BE2C (cell line): ENCODE measurements around the gene AGBL4.

ENCODE experiments used
- DNase-seq: peaks from one replicate; pipeline ENCODE4 v3.0.0-alpha.2; 2020
- H3K27me3 ChIP-seq: fragments of 250-450 bp; sonication (Bioruptor Pico); 2 replicates; pipeline ENCODE4 v1.5.1; 2020; ENCODE audit warnings: mild to moderate bottlenecking
- H3K36me3 ChIP-seq: fragments of 250-450 bp; sonication (Bioruptor Pico); 2 replicates; pipeline ENCODE4 v1.5.1; 2020; ENCODE audit warnings: mild to moderate bottlenecking
- H3K4me1 ChIP-seq: fragments of 250-450 bp; sonication (Bioruptor Pico); 2 replicates; pipeline ENCODE4 v1.5.1; 2020
- H3K4me3 ChIP-seq: 2 replicates; pipeline ENCODE4 v1.5.1; 2011; ENCODE audit warnings: low read depth, low read length
- H3K9me3 ChIP-seq: fragments of 250-450 bp; sonication (Bioruptor Pico); 2 replicates; pipeline ENCODE4 v1.5.1; 2020
- TF ChIP-seq, protein P1 (sequence below): IDR thresholded peaks from 2 replicates; pipeline ENCODE4 v1.5.1; 2012; ENCODE audit warnings: mild to moderate bottlenecking, low read depth, low read length

The AGBL4 gene

DNA sequence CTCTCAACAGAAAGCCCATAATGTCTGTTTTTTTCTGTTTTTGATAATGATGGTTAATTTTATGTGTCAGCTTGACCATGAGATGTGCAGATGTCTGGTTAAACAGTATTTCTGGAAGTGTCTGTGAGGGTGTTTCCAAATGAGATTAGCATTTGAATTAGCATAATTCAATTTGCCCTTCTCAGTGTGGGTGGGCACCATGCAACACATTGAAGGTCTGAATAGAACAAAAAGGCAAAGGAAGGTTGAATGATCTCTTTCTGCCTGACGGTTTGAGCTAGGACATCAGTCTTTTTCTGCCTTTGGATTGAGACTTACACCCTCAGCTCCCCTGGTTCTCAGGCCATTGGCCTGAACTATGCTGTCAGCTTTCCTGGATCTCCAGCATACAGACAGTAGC is 1516.9 kb downstream of the AGBL4 start:
- Histone ChIP-seq H3K4me1 (no peaks in the 10 kb centered on the region), H3K4me3 (no peak overlapping the region), H3K9me3 (no peaks in the 10 kb centered on the region), H3K27me3 (no peaks in the 10 kb centered on the region), H3K36me3 (no peaks in the 10 kb centered on the region)
- no peak for DNase-seq
- TF ChIP-seq, protein P1, sequence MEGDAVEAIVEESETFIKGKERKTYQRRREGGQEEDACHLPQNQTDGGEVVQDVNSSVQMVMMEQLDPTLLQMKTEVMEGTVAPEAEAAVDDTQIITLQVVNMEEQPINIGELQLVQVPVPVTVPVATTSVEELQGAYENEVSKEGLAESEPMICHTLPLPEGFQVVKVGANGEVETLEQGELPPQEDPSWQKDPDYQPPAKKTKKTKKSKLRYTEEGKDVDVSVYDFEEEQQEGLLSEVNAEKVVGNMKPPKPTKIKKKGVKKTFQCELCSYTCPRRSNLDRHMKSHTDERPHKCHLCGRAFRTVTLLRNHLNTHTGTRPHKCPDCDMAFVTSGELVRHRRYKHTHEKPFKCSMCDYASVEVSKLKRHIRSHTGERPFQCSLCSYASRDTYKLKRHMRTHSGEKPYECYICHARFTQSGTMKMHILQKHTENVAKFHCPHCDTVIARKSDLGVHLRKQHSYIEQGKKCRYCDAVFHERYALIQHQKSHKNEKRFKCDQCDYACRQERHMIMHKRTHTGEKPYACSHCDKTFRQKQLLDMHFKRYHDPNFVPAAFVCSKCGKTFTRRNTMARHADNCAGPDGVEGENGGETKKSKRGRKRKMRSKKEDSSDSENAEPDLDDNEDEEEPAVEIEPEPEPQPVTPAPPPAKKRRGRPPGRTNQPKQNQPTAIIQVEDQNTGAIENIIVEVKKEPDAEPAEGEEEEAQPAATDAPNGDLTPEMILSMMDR = no peak

- H3K4me1 ChIP-seq = no peaks in the 10 kb centered on the region
Measured at GRCh38 chr1:48500541-48501450, 1523.0 kb downstream of the AGBL4 start.

DNA sequence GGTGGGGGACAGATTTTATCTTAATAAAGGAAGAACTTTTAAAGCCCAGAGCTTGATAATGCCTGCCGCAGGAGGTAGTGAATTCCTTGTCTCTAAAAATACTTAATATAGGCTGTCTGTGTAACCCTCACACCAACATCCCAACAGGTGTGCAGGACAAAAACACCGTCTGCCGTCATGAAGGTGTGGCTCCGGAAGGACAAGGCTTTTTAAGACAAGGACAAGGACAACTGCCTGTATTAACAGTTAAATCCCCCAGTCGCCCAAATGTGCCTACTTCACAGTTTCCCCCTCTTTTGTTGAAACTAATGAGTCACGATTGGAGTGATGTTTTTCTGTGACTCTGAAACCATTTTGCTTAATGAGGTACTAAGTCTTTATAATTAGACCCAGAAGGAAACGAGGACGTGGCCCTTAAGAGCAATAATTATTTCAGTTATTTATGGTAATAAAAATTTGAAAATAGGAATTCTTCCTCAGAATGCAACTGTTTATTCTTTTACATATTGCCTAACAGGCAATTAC is 1524.5 kb downstream of the AGBL4 start:
- Histone ChIP-seq H3K36me3 (no peaks in the 10 kb centered on the region), H3K9me3 (no peaks in the 10 kb centered on the region), H3K4me1 (no peaks in the 10 kb centered on the region), H3K27me3 (no peaks in the 10 kb centered on the region), H3K4me3 (no peak overlapping the region)
- TF ChIP-seq, protein P1 = no peak
- no peak for DNase-seq

More at GRCh38 chr1:48500541-48501450, 1523.0 kb downstream of the AGBL4 start:
- Histone ChIP-seq H3K36me3 (no peaks in the 10 kb centered on the region), H3K27me3 (no peaks in the 10 kb centered on the region), H3K4me3 (no peak overlapping the region), H3K9me3 (no peaks in the 10 kb centered on the region)
- DNase-seq = no peak
- TF ChIP-seq, protein P1 = no peak

DNA sequence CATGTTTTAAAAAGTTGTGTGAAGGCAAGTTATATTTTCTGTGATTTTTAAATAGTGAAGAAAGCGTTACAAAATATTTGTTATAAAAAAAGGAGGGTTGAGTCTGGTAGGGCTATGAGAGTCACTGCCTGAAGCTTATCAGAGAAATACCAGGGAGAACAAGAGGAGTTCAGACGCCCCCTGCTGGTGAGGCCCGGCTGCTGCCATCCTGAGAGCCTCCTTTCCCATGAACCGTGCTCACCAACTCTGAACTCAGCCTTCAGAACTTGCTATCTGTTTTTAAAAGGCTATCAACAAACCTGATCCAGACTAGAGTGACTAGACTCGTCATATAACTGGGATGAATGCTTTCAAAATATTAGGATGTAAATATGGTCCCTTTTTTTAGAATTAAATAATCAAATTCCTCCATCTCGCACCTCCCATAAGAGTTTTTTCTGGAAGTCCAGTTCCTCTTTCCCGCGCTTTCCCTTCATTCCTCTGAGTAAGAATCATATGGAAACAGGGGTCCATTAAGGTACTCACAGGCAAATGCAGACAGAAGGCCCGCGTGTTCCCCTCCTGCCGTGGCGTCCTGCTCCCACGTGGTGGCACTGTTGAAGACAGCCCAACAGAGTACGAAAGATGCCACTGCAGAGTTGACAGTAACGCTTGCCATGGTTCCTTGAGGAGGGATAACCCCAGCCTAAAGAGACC is 1525.5 kb downstream of the AGBL4 start:
- no peaks in the 10 kb centered on the region for H3K27me3 ChIP-seq
- no peaks in the 10 kb centered on the region for H3K36me3 ChIP-seq
- peak; percentile 74 for DNase-seq
- no peaks in the 10 kb centered on the region for H3K9me3 ChIP-seq
- H3K4me1 ChIP-seq = no peaks in the 10 kb centered on the region
- no peak overlapping the region for H3K4me3 ChIP-seq
- TF ChIP-seq, protein P1 = peak; percentile 80

DNA sequence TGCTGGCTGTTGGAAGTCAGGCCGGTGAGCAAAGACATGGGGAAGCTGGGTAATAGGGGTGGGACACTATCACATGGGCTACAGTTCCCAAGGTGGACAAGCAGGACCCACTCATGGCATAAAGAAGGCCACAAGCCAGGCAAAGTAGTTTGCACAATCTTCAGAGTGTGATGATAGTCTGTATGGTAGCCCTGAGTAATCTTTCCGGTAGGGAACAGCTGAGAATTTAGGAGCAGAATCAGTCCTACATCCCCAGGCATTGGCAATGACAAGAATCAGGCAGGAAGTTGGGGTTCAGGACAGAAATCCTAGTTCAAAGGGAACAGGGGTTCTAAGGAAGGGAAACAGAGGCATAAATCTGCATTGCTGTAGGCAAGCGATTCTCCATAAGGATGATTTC is 1527.8 kb downstream of the AGBL4 start:
- TF ChIP-seq, protein P1 = no peak
- H3K36me3 ChIP-seq = no peaks in the 10 kb centered on the region

More for the DNA sequence above, 1527.8 kb downstream of the AGBL4 start:
- Histone ChIP-seq H3K4me1 (no peaks in the 10 kb centered on the region), H3K27me3 (no peaks in the 10 kb centered on the region), H3K4me3 (no peak overlapping the region), H3K9me3 (no peaks in the 10 kb centered on the region)
- no peak for DNase-seq
